GM13976 (cell line): Measurements from ENCODE around the gene TAPBPL.
"Not testable (repeated sequence)": the region's sequence is repeated elsewhere in the genome, so short reads cannot be mapped to it uniquely, and the experiment has no call there.

Experiments used
- DNase-seq: peaks from one replicate; pipeline ENCODE4 v3.0.0; 2012; ENCODE audit warnings: low spot score
- CTCF ChIP-seq: IDR thresholded peaks from 2 replicates; pipeline ENCODE4 v1.5.1; 2012; ENCODE audit warnings: borderline replicate concordance, mild to moderate bottlenecking; ENCODE audit not compliant: insufficient read depth; ENCODE audit errors: extremely low read depth, missing control alignments, control extremely low read depth
- in situ Hi-C: fragments of 300-500 bp; cut with MboI; formaldehyde crosslinking; loops from one replicate; pipeline ENCODE4 v1.12.0; 2022; ENCODE audit warnings: low sequenced_read_pairs, mixed read lengths, inconsistent platforms; ENCODE audit not compliant: unreplicated experiment

Gene TAPBPL

GRCh38 chr12:6471989-6472360, 20.1 kb downstream of the TAPBPL start:
- TF ChIP-seq CTCF: no peak
- in situ Hi-C loops: no loop called here
- DNase-seq: no peak

- in situ Hi-C loops: no loop called here
- no peak for DNase-seq
- no peak for TF ChIP-seq CTCF
Measured at GRCh38 chr12:6472491-6472890, 20.6 kb downstream of the TAPBPL start.

GRCh38 chr12:6475233-6475975, 23.6 kb downstream of the TAPBPL start:
- in situ Hi-C loops, DNase-seq: not testable (repeated sequence)

GRCh38 chr12:6476489-6476888, 24.6 kb downstream of the TAPBPL start:
- no peak for DNase-seq
- TF ChIP-seq CTCF: no peak
- in situ Hi-C loops: no loop called here

GRCh38 chr12:6477601-6478377, 25.9 kb downstream of the TAPBPL start:
- in situ Hi-C loops, DNase-seq: not testable (repeated sequence)

- no peak for TF ChIP-seq CTCF
- no peak for DNase-seq
- in situ Hi-C loops: no loop called here
Measured at GRCh38 chr12:6478416-6478815, 26.6 kb downstream of the TAPBPL start.

- in situ Hi-C loops: no loop called here
- TF ChIP-seq CTCF: no peak
- DNase-seq: no peak
Measured at GRCh38 chr12:6488240-6488639, 36.4 kb downstream of the TAPBPL start.
